Body of pancreas (tissue), 4 donors: ENCODE results near the gene PIGM.

Experiments used
- CTCF ChIP-seq, 7 experiments: fragments of 450-650 bp in 4 of 7; fragments of 200-600 bp in 3 of 7; sonication (generic) in 3 of 7; IDR thresholded peaks; one replicate each; pipeline ENCODE4 v1.5.1; 2016 to 2019; ENCODE audit warnings: antibody characterized with exemption in 7 of 7
- POLR2A ChIP-seq, 3 donors: fragments of 450-650 bp; IDR thresholded peaks; one replicate each; pipeline ENCODE4 v1.6.1; 2016; ENCODE audit warnings: antibody characterized with exemption in 3 of 3, mild to moderate bottlenecking in 2 of 3

GRCh38 chr1:160028426-160028825 is 3.4 kb downstream of the PIGM start:
- no peak for TF ChIP-seq CTCF (IDR thresholded peaks at IDR 0.05)
- no peak for TF ChIP-seq POLR2A (IDR thresholded peaks at IDR 0.05)
